HCT116 (cell line): ENCODE data around the gene KIF13A. TPM values are rescaled to one million over a fixed set of nuclear protein-coding genes. Genes with fewer than 3 reads are reported as not detected.

Experiments
- ATAC-seq: fragments of 200-7000 bp; cut with Tn5 transposase; 2 replicates; pipeline ENCODE4 v1.9.1; 2020; ENCODE audit warnings: mild to moderate bottlenecking, moderate library complexity
- BruUV-seq: library from RNA; stranded (reverse); fragments of 400-500 nt; replicated peaks from 2 replicates; lab custom pipeline; 2021; lab: Mats Ljungman, UMichigan
- CTCF ChIA-PET: fragments of 300-600 bp; sonication (Branson Sonifier 250); formaldehyde crosslinking; loops from one replicate; lab custom pipeline; 2021; ENCODE audit warnings: antibody characterized with exemption; lab: Charles Lee
- POLR2A ChIA-PET: fragments of 300-600, 350-600 bp; sonication (Branson Sonifier 250); formaldehyde crosslinking; loops from one replicate; lab custom pipeline; 2021; ENCODE audit warnings: antibody characterized with exemption; lab: Charles Lee
- RAD21 ChIA-PET, 2 experiments: fragments of 300-600 bp; sonication (Branson Sonifier 250); formaldehyde crosslinking; loops; one replicate each; lab custom pipeline; 2023; ENCODE audit warnings: low total read pairs in 2 of 2; ENCODE audit not compliant: uncharacterized antibody in 2 of 2, unreplicated experiment in 2 of 2, low non-redundant PET in 1 of 2; lab: Charles Lee
- DNase-seq: peaks from one replicate; pipeline ENCODE4 v3.0.0-alpha.2; 2010; ENCODE audit warnings: low read depth, low spot score
- H2AFZ ChIP-seq: fragments of 200-600 bp; shearing (Covaris generic), sonication (generic); 2 replicates; pipeline ENCODE4 v1.6.1; 2017; ENCODE audit warnings: low read depth, mixed run types, mixed read lengths, antibody characterized with exemption, low read length; ENCODE audit not compliant: poor library complexity, severe bottlenecking
- H3K27ac ChIP-seq: 2 replicates; pipeline ENCODE4 v1.5.1; 2012; ENCODE audit warnings: low read depth, low read length
- H3K27me3 ChIP-seq: fragments of 200-600 bp; sonication (generic); 2 replicates; pipeline ENCODE4 v1.6.1; 2016; ENCODE audit warnings: mixed run types, low read length, mixed read lengths; ENCODE audit not compliant: insufficient read depth
- H3K36me3 ChIP-seq, 2 experiments: fragments of 200-500 bp in 1 of 2; fragments of 200-600 bp in 1 of 2; sonication (Bioruptor generic) in 1 of 2; sonication (generic) in 1 of 2; 2 replicates each; pipeline versions ENCODE4 v1.5.1 to v1.6.1; 2014 to 2016; ENCODE audit warnings: low read length in 2 of 2, inconsistent platforms in 1 of 2, mixed read lengths in 1 of 2, mixed run types in 1 of 2; ENCODE audit not compliant: insufficient read depth in 2 of 2, control insufficient read depth in 1 of 2
- H3K4me1 ChIP-seq, 2 experiments: fragments of 200-600 bp in 1 of 2; sonication (generic) in 1 of 2; 2 replicates each; pipeline versions ENCODE4 v1.5.1 to v1.6.1; 2012 to 2017; ENCODE audit warnings: low read length in 2 of 2, inconsistent platforms in 1 of 2, mild to moderate bottlenecking in 1 of 2, mixed read lengths in 1 of 2, mixed run types in 1 of 2, moderate library complexity in 1 of 2; ENCODE audit not compliant: insufficient read depth in 2 of 2, control insufficient read depth in 1 of 2
- H3K4me2 ChIP-seq: fragments of 200-600 bp; sonication (generic); 2 replicates; pipeline ENCODE4 v1.6.1; 2017; ENCODE audit warnings: mixed run types, low read length, mixed read lengths
- H3K4me3 ChIP-seq, 2 experiments: fragments of 200-600 bp in 1 of 2; sonication (generic) in 1 of 2; replicated peaks in 1 of 2; 2 replicates each; pipeline ENCODE4 v1.5.1; 2011 to 2016; ENCODE audit warnings: low read length in 2 of 2, control low read depth in 1 of 2, low read depth in 1 of 2, mild to moderate bottlenecking in 1 of 2, mixed read lengths in 1 of 2, mixed run types in 1 of 2
- H3K79me2 ChIP-seq: fragments of 200-600 bp; sonication (generic); 2 replicates; pipeline ENCODE4 v1.6.1; 2017; ENCODE audit warnings: mild to moderate bottlenecking, mixed run types, low read length, moderate library complexity, mixed read lengths; ENCODE audit not compliant: insufficient read depth
- H3K9ac ChIP-seq: fragments of 200-600 bp; sonication (generic); 2 replicates; pipeline ENCODE4 v1.6.1; 2016; ENCODE audit warnings: low read length, mixed read lengths
- H3K9me2 ChIP-seq: fragments of 200-600 bp; sonication (generic), shearing (Covaris generic); 2 replicates; pipeline ENCODE4 v1.6.1; 2017; ENCODE audit warnings: mixed run types, mild to moderate bottlenecking, moderate library complexity; ENCODE audit not compliant: insufficient read depth
- H3K9me3 ChIP-seq, 2 experiments: fragments of 200-500 bp in 1 of 2; fragments of 200-600 bp in 1 of 2; sonication (Bioruptor generic) in 1 of 2; sonication (generic) in 1 of 2; 2 replicates each; pipeline ENCODE4 v1.6.1; 2014 to 2017; ENCODE audit warnings: low read length in 2 of 2, mixed read lengths in 2 of 2, inconsistent platforms in 1 of 2, low read depth in 1 of 2, mild to moderate bottlenecking in 1 of 2, mixed run types in 1 of 2, moderate library complexity in 1 of 2; ENCODE audit not compliant: control insufficient read depth in 1 of 2, insufficient read depth in 1 of 2
- H4K20me1 ChIP-seq: fragments of 200-600 bp; sonication (generic), shearing (Covaris generic); 2 replicates; pipeline ENCODE4 v1.6.1; 2017; ENCODE audit warnings: mixed run types, mild to moderate bottlenecking, moderate library complexity; ENCODE audit not compliant: insufficient read depth
- EZH2phosphoT487 ChIP-seq: fragments of 200-600 bp; IDR thresholded peaks from 2 replicates; pipeline ENCODE4 v1.6.1; 2018; ENCODE audit warnings: antibody characterized with exemption, borderline replicate concordance
- SIN3A ChIP-seq: IDR thresholded peaks from 2 replicates; pipeline ENCODE4 v1.6.1; 2012; ENCODE audit warnings: low read depth
- intact Hi-C: fragments of 100-400 bp; cut with micrococcal nuclease; formaldehyde crosslinking; loops from 2 replicates; pipeline ENCODE4 v1.10.0; 2022
- total RNA-seq: library from RNA; stranded (reverse); gene quantifications from one replicate; pipeline ENCODE4 v1.2.1, GENCODE V29; 2021; ENCODE audit not compliant: unreplicated experiment
- TF ChIP-seq, protein P1 (sequence below): IDR thresholded peaks from 2 replicates; pipeline ENCODE4 v1.6.1; 2011; ENCODE audit warnings: mild to moderate bottlenecking, low read length, moderate library complexity; ENCODE audit not compliant: insufficient replicate concordance; ENCODE audit errors: extremely low read depth

The KIF13A gene
- total RNA-seq, 1 experiment from 2014 or later, result 23.1 TPM

DNA sequence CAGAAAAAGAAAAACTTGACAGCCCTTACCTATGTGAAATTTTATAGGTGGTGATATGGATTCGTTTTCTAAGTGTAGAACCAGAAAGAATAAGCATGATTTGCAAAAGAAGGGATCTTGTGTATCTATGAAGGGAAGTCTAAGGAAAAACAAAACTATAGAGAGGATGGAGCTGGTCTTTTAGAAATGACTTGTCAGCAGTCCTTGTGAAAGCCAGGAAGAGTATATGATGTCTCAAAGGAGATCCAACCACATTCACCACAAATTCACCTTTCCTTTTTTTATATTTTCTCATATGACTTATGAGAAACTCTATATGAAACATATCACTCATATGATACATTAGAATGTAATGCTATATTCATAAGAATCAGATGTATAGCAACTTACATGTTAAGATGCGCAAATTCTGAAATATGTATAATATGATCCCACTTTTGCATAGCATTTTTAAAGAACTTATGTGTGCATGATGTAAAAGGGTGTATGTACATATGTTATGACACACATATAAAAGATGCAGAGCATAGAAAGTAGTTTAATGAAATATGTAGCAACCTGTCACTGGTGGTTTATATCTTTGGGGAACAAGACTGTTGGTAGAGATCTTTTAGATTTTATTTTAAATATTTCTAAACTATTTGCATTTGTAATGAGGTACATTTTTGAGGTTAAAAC, 188.8 kb downstream of the KIF13A start:
- CTCF ChIA-PET, result interaction anchor here (0.5 kb wide), 1 partner anchor 385 kb away, joined by 4 read pairs; no protein-coding TSS in a partner anchor
- DNase-seq (no peak), ATAC-seq (no peak)
- Histone ChIP-seq H3K4me3 (no peak overlapping the region), H3K4me1 (no peaks in the 10 kb centered on the region), H4K20me1 (no peaks in the 10 kb centered on the region), H3K9me2 (no peaks in the 10 kb centered on the region), H3K27ac (no peak overlapping the region), H3K36me3 (peaks cover 0 to 14% of the 10 kb centered on the region in 2 experiments; a peak in 2 of 4 replicates), H3K9ac (no peak overlapping the region), H3K9me3 (no peaks in the 10 kb centered on the region), H2AFZ (no peak overlapping the region), H3K4me2 (no peak overlapping the region), H3K79me2 (no peaks in the 10 kb centered on the region), H3K27me3 (no peaks in the 10 kb centered on the region)
- RAD21 ChIA-PET, result no interaction called here
- POLR2A ChIA-PET, result no interaction called here
- TF ChIP-seq, protein P1, sequence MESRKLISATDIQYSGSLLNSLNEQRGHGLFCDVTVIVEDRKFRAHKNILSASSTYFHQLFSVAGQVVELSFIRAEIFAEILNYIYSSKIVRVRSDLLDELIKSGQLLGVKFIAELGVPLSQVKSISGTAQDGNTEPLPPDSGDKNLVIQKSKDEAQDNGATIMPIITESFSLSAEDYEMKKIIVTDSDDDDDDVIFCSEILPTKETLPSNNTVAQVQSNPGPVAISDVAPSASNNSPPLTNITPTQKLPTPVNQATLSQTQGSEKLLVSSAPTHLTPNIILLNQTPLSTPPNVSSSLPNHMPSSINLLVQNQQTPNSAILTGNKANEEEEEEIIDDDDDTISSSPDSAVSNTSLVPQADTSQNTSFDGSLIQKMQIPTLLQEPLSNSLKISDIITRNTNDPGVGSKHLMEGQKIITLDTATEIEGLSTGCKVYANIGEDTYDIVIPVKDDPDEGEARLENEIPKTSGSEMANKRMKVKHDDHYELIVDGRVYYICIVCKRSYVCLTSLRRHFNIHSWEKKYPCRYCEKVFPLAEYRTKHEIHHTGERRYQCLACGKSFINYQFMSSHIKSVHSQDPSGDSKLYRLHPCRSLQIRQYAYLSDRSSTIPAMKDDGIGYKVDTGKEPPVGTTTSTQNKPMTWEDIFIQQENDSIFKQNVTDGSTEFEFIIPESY, result no peak
- intact Hi-C loops, result no loop called here
- no TSS peak for BruUV-seq

DNA sequence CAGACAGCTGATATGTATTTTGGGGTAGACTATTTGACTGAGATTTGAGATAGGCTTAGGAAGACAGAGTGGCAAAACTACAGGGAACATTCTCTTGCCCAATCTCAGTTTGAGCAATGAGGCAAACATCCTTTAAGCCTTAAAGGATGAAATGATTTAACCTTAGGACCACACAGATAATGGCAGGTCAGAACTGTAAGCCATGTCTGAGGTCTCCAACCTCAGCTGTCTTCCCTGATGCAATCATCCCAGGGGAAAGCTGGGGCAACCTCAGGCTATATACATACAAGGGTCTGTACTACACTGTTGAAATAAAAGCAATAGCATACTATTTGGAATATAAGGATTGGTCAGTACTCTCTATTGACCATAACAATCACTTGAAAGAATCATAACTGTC, 196.9 kb downstream of the KIF13A start:
- Histone ChIP-seq H2AFZ (no peak overlapping the region), H3K9me2 (no peaks in the 10 kb centered on the region), H3K27ac (no peak overlapping the region), H3K27me3 (no peaks in the 10 kb centered on the region), H3K9me3 (no peaks in the 10 kb centered on the region), H3K79me2 (no peaks in the 10 kb centered on the region), H3K9ac (no peak overlapping the region), H3K4me3 (no peak overlapping the region), H3K36me3 (peaks cover 0 to under 1% of the 10 kb centered on the region in 2 experiments; a peak in 1 of 4 replicates), H4K20me1 (no peaks in the 10 kb centered on the region), H3K4me1 (no peaks in the 10 kb centered on the region), H3K4me2 (no peak overlapping the region)
- ATAC-seq (no peak), DNase-seq (no peak)
- TF ChIP-seq SIN3A (no peak), EZH2phosphoT487 (no peak)
- ChIA-PET POLR2A (no interaction called here), CTCF (no interaction called here), RAD21 (no interaction called here)
- no TSS peak for BruUV-seq
- intact Hi-C loops, result no loop called here
